Medulla oblongata (tissue), 1 donor: ENCODE measurements around the gene RGL3.
"Not testable (repeated sequence)": the region's sequence is repeated elsewhere in the genome, so short reads cannot be mapped to it uniquely, and the experiment has no call there.

Experiments
- DNase-seq: peaks from one replicate; pipeline ENCODE4 v3.0.0-alpha.2; 2015; ENCODE audit errors: extremely low spot score

RGL3 gene

GRCh38 chr19:11418549-11419506 is at the start of gene RGL3:
RGL3 (minus strand) TSS chr19:11419314; CDS start chr19:11419278, 36 bp downstream.
- DNase-seq, result no peak

- peak; percentile 9 for DNase-seq
These were observed 49.2 kb upstream of the RGL3 start for GRCh38 chr19:11468266-11468845.

GRCh38 chr19:11465600-11465999 is 46.5 kb upstream of the RGL3 start:
- no peak for DNase-seq

GRCh38 chr19:11464333-11465265 is 45.5 kb upstream of the RGL3 start:
- no peak for DNase-seq

- no peak for DNase-seq
These were observed 44.3 kb upstream of the RGL3 start for GRCh38 chr19:11463391-11463790.

- no peak for DNase-seq
These were observed 42.3 kb upstream of the RGL3 start for GRCh38 chr19:11461453-11461852.

- DNase-seq, result no peak
These were observed 41.1 kb upstream of the RGL3 start for GRCh38 chr19:11460207-11460606.

- DNase-seq, result not testable (repeated sequence)
These were observed 39.8 kb upstream of the RGL3 start for GRCh38 chr19:11458912-11459311.

- no peak for DNase-seq
These were observed 39.3 kb upstream of the RGL3 start for GRCh38 chr19:11458236-11458900.

- no peak for DNase-seq
These were observed 38.7 kb upstream of the RGL3 start for GRCh38 chr19:11457831-11458230.

- DNase-seq, result peak; percentile 88
These were observed 38.0 kb upstream of the RGL3 start for GRCh38 chr19:11457115-11457514.

- DNase-seq, result no peak
These were observed 37.5 kb upstream of the RGL3 start for GRCh38 chr19:11456659-11457058.

GRCh38 chr19:11455233-11455554 is 36.1 kb upstream of the RGL3 start:
- not testable (repeated sequence) for DNase-seq

GRCh38 chr19:11453468-11454341 is 34.6 kb upstream of the RGL3 start:
- DNase-seq, result no peak

- no peak for DNase-seq
These were observed 33.7 kb upstream of the RGL3 start for GRCh38 chr19:11452620-11453310.

GRCh38 chr19:11451871-11452619 is 32.9 kb upstream of the RGL3 start:
- DNase-seq, result no peak

- DNase-seq, result no peak
These were observed 32.3 kb upstream of the RGL3 start for GRCh38 chr19:11451327-11451870.

GRCh38 chr19:11450570-11451326 is 31.6 kb upstream of the RGL3 start:
- no peak for DNase-seq
